Measurements from ENCODE around the gene OTOS.
A peak's percentile ranks its signal among the peaks of the same experiment; 100 is the strongest.

The OTOS gene

GRCh38 chr2:240151477-240152031 lies 11.1 kb upstream of the OTOS start:
- DNase-seq (ENCODE audit: low spot score) = no peak

GRCh38 chr2:240149943-240150784 lies 9.7 kb upstream of the OTOS start:
- no peak for DNase-seq (ENCODE audit: low spot score)

GRCh38 chr2:240147911-240148587 lies 7.6 kb upstream of the OTOS start:
- DNase-seq (ENCODE audit: low spot score) = no peak

- DNase-seq (ENCODE audit: low spot score) = no peak
Measured at GRCh38 chr2:240147382-240147781, 6.9 kb upstream of the OTOS start.

- no peak for DNase-seq (ENCODE audit: low spot score)
Measured at GRCh38 chr2:240146627-240147278, 6.3 kb upstream of the OTOS start.

GRCh38 chr2:240146141-240146561 lies 5.7 kb upstream of the OTOS start:
- DNase-seq (ENCODE audit: low spot score) = no peak

GRCh38 chr2:240145461-240145860 lies 5.0 kb upstream of the OTOS start:
- DNase-seq (ENCODE audit: low spot score) = no peak

- DNase-seq (ENCODE audit: low spot score) = no peak
Measured at GRCh38 chr2:240144649-240145261, 4.3 kb upstream of the OTOS start.

GRCh38 chr2:240143801-240144648 lies 3.6 kb upstream of the OTOS start:
- peak; percentile 59 for DNase-seq (ENCODE audit: low spot score)

GRCh38 chr2:240143276-240143675 lies 2.8 kb upstream of the OTOS start:
- DNase-seq (ENCODE audit: low spot score) = no peak

- DNase-seq (ENCODE audit: low spot score) = no peak
Measured at GRCh38 chr2:240142859-240143258, 2.4 kb upstream of the OTOS start.

- no peak for DNase-seq (ENCODE audit: low spot score)
Measured at GRCh38 chr2:240142256-240142775, 1.9 kb upstream of the OTOS start.

- no peak for DNase-seq (ENCODE audit: low spot score)
Measured at GRCh38 chr2:240141736-240142135, 1.3 kb upstream of the OTOS start.

GRCh38 chr2:240140920-240141319 lies 462 bp upstream of the OTOS start:
- DNase-seq (ENCODE audit: low spot score) = no peak

- no peak for DNase-seq (ENCODE audit: low spot score)
Measured at GRCh38 chr2:240139666-240140393, 628 bp downstream of the OTOS start.

GRCh38 chr2:240139011-240139441 lies 1.4 kb downstream of the OTOS start:
- DNase-seq (ENCODE audit: low spot score) = no peak

- no peak for DNase-seq (ENCODE audit: low spot score)
Measured at GRCh38 chr2:240138254-240138984, 2.0 kb downstream of the OTOS start.

- no peak for DNase-seq (ENCODE audit: low spot score)
Measured at GRCh38 chr2:240137596-240138253, 2.7 kb downstream of the OTOS start.

Measured in globus pallidus (tissue), 1 donor.